Measurements from ENCODE around the gene FAM47E. TPM values are rescaled to one million over a fixed set of nuclear protein-coding genes. Genes with fewer than 3 reads are reported as not detected.

The FAM47E gene
- total and polyA plus RNA-seq, 2 of the 13 experiments (the other 11 are each of a cell fraction or from before 2014, with no cell fraction given) = 0.33 to 0.66 TPM

DNA sequence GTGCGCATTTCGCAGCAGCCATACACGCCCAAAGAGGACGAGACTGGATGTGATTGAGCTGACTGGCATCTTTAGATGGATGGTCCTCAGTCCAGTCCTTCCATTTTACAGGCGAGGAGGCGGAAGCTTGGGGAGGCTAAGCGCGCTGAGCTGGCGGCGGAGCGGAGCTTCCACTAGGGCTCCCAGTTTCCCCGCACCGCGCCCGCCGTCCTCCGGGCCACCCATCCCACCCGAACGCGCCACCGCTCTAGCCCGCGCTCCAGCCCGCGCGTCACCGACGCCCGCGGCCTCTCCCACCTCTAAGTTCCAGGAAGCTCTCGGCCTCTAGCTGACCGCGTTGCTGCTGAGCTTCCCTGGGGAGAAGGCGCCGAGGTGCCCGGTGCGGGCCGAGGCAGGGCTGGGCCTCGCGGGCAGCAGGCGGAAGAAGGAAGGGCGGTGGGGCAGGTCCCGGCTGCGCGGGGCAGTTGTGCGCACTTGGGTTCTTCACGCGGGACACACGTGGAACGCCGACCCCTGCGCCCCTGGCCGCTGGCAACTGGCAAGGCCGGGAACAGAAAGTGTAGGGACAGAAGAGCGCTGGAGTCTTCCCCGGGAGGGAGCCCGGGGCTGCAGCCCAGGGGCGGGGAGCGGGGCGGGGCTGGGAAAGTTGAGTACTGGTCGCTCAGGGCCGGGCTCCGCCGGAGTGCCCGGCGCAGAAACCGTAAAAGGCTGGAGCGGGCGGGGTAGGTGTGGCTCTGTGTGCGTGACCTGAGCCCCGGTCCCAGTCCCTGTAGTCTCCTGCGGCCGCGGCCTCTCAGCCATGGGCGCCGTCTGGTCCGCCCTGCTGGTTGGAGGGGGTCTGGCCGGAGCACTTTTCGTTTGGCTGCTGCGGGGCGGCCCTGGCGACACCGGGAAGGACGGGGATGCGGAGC lies 54.7 kb downstream of the FAM47E start, which contains the start of gene STBD1 (continued):
- peak; percentile 67 for TF ChIP-seq ZBTB14 (CRISPR knock-in tag; IDR thresholded peaks at IDR 0.05)
- TF ChIP-seq ZSCAN5A (CRISPR knock-in tag; IDR thresholded peaks at IDR 0.05; ENCODE audit: borderline replicate concordance) = peak; percentile 19; the same call in 1 of the 2 replicates
- peak; percentile 36 for TF ChIP-seq XRCC5 (optimal IDR thresholded peaks at IDR 0.05; ENCODE audit: low read length)
- TF ChIP-seq RAD51 (IDR thresholded peaks at IDR 0.05; ENCODE audit: borderline replicate concordance) = no peak
- peak; percentile 33; the same call in 1 of the 2 replicates for TF ChIP-seq GATAD2A (CRISPR knock-in tag; IDR thresholded peaks at IDR 0.05)
- TF ChIP-seq ZNF407 (CRISPR knock-in tag; IDR thresholded peaks at IDR 0.05; ENCODE audit: not compliant biosample characterization) = no peak
- TF ChIP-seq ELF3 (CRISPR knock-in tag; IDR thresholded peaks at IDR 0.05) = peak; percentile 67
- peak; percentile 25; the same call in 1 of the 2 replicates for TF ChIP-seq ZBTB7B (CRISPR knock-in tag; IDR thresholded peaks at IDR 0.05)
- TF ChIP-seq, protein P1, sequence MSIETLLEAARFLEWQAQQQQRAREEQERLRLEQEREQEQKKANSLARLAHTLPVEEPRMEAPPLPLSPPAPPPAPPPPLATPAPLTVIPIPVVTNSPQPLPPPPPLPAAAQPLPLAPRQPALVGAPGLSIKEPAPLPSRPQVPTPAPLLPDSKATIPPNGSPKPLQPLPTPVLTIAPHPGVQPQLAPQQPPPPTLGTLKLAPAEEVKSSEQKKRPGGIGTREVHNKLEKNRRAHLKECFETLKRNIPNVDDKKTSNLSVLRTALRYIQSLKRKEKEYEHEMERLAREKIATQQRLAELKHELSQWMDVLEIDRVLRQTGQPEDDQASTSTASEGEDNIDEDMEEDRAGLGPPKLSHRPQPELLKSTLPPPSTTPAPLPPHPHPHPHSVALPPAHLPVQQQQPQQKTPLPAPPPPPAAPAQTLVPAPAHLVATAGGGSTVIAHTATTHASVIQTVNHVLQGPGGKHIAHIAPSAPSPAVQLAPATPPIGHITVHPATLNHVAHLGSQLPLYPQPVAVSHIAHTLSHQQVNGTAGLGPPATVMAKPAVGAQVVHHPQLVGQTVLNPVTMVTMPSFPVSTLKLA (IDR thresholded peaks at IDR 0.05) = no peak
- no peak for TF ChIP-seq MLLT10 (CRISPR knock-in tag; IDR thresholded peaks at IDR 0.05)
- TF ChIP-seq ZNF724P (CRISPR knock-in tag; IDR thresholded peaks at IDR 0.05; ENCODE audit: borderline replicate concordance) = no peak
- TF ChIP-seq ZNF564 (CRISPR knock-in tag; IDR thresholded peaks at IDR 0.05) = peak; percentile 77; the same call in 1 of the 2 replicates
- peak; percentile 56; the same call in 1 of the 2 replicates for TF ChIP-seq NR0B2 (CRISPR knock-in tag; IDR thresholded peaks at IDR 0.05)
- peak; percentile 70 for TF ChIP-seq SAP130 (CRISPR knock-in tag; IDR thresholded peaks at IDR 0.05; ENCODE audit: low read depth)
